ENCODE measurements around the gene PDAP1. TPM values are rescaled to one million over a fixed set of nuclear protein-coding genes. Genes with fewer than 3 reads are reported as not detected.
A peak's percentile ranks its signal among the peaks of the same experiment; 100 is the strongest.
"Not testable (repeated sequence)": the region's sequence is repeated elsewhere in the genome, so short reads cannot be mapped to it uniquely, and the experiment has no call there.

Gene PDAP1
- polyA plus RNA-seq, 3 donors, result 133 to 171 (median 146) TPM

DNA sequence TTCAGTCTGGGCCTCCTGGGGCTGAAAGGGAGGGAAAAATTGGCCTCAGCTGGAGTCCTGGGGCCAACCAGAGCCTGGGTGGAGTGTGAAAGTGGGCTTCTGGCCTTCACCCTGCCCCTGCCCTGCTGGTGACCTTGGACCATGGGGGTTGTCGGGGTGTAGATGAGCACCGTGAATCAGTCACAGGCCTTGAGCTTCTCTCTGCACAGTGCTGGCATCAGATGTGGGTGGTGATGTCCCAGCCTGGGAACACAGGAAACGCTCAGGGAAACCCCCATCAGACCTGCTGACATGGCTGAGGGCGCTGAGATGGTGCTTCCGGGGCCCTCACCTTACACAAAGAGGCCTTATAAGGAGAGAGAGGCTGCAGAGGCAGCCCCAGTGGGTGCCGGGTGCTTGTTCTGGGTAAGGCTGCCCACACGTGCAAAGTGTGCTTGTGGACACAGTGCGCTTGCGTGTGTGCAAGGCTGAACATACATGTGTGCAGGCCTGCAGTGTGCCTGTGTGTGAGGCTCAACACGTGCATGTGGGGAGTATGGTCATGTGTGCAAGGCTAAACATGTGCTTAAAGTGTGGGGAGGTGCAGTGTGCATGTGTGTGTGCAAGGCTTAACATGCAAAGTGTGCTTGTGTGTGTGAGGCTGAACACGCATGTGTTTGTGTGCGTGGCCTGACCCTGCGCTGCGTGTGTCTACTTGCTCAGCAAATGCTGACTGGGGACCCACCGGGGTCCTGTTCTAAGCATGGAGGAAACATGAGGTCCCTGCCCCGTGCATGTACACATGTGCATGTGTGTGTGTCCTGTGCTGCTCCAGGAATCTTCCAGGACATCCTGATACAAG is 27.4 kb downstream of the PDAP1 start:
- no peak for DNase-seq

DNA sequence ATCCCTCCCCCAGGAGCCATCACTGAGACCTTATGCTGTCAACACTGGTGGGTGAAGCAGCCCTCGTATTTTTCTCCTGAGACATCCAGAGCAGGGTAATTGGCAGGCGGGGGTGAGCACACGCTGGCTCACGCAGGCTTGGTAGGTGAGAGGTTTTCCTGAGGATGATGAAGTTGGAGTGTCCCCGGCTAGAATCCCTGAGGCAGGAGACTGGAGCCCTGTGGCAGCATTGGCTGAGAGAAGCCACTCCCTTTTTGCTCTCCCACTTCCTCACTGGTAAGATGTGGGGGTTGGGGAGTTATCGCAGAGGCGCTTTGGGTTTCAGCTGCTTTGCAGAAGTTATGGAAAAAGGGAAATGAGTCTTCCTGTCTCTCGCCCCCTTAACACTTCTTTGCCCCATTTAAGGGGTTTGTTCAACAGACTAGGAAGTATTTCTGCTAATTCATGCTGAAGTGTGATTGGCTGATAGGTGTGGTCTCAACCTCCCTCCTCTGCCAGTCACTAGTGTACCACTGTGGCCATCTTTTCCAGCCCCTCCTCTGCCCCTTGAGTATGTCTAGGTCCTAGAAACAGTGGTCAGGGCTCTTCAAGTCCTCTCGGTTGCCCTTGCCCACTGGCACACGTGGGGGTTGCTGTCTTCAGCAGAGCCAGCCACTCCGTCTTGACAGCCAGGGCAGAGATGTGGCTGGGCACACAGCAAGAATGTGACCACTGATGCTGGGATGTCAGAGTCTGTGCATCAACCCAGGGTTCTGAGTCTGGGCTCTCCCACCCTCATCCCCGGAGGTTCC is 28.2 kb downstream of the PDAP1 start:
- no peak for DNase-seq

DNA sequence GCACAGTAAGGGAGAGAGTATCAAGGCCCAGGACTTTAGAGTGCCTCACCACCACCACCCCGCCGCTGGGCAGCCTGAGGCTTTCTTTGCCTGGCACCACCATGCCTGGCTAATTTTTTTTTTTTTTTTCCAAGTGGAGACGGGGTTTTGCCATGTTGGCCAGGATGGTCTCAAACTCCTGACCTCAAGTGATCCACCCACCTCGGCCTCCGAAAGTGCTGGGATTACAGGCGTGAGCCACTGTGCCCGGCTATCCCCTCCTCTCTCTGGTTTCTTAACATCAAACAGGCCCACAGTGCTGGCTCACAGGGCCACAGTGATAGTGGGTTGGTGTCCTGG is 28.7 kb downstream of the PDAP1 start:
- not testable (repeated sequence) for DNase-seq

DNA sequence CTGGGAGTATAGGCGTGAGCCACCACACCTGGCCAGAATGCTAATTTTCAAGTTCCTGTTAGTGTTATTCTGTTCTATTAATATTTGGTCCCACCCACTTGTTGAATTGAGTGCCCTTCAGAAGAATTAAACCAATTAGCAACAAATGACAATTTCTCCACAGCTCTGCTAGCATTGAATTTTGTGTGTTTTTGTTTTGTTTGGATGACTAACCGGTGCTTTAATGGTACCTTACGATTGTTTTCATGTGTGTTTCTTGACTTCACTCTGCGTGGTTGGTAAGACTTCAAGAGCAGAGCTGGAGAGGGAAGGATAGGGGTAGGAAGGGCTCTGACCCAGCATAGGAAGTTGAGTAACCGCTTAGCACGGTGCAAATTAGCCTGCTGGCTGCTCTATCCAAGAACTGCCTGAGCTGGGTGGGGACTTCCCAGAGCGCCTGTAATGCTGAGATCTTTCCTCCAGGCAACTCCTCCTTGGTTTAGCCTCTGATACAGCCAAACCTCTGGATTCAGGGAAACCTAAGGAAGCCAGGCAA is 29.3 kb downstream of the PDAP1 start:
- DNase-seq, result no peak

DNA sequence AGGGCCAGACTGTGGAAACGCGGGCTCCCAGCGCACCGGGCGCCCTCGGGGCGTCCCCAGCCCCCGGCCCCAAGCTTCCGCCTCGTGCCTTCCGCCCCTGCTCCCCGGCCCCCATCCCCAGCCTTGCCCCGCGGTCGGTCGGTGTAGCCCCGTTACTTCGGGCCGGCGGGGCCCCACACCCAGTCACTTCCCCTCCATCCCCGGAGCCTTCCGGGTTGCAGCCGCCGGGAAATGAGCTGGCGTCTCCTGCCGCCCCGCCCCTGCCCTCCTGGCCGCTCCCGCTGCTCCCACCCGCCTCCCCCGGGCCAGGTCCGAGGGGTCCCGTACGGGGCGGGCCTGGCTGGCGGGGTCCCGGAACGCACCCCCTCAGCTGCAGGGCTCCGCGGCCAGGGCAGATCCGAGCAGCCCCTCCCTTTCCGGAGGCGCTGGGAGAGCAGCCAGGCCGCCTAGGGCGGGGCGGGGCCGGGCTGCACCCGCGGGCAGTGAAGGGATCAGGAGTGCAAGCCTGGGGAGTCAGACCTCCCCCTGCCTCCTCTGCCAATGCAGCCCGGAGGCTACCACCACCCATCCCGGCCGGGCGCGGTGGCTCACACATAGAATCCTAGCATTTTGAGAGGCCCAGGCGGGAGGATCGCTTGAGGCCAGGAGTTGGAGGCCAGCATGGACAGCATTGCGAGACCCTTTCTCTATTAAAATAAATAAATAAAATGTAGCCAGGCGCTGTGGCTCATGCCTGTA is 33.2 kb downstream of the PDAP1 start:
- DNase-seq, result no peak

GRCh38 chr7:99374111-99375064 is 34.0 kb downstream of the PDAP1 start, which contains the start of gene ARPC1B:
ARPC1B (plus strand) TSS chr7:99374730; CDS start chr7:99385715, 10,985 bp downstream.
- no peak for DNase-seq

GRCh38 chr7:99373091-99374066 is 35.0 kb downstream of the PDAP1 start:
- DNase-seq, result no peak

DNA sequence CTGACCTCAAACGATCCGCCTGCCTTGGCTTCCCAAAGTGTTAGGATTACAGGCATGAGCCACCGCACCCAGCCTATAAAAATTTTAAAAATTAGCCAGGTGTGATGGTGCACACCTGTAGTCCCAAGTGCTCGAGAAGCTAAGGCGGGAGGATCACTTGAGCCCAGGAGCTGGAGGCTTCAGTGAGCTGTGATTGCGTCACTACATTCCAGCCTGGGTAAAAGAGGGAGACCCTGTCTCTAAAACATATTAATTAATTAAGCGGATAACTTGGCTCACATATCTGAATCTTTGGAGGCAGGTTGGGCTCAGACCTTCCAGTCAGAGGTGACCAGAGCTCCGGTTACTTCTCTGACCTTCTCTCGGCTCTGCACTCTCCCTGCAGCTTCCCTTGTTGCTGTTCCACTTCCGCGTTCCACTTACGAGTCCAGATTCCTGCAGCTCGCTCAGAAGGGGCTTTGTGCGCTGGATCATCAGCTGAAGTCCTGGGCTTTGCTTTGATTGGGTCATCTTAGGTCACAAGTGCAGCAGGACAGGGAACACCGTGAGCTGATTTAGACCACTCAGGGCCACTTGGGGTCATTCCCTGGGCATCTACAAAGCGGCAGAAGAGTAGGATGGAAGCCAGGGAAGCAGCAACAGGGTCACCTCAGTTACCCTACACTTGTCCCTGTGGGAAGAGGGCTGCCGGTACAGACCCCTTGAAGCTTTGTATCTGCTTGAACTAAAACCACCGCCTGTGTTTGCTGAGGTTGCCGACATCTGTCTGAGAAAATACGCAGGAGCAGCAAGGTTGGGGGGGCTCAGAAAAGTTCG is 35.9 kb downstream of the PDAP1 start:
- DNase-seq, result peak; percentile 82

- no peak for DNase-seq
Measured at GRCh38 chr7:99371376-99371920, 36.9 kb downstream of the PDAP1 start.

GRCh38 chr7:99369767-99370391 is 38.5 kb downstream of the PDAP1 start:
- peak; percentile 53 for DNase-seq

- DNase-seq, result no peak
Measured at GRCh38 chr7:99368750-99369389, 39.5 kb downstream of the PDAP1 start.

DNA sequence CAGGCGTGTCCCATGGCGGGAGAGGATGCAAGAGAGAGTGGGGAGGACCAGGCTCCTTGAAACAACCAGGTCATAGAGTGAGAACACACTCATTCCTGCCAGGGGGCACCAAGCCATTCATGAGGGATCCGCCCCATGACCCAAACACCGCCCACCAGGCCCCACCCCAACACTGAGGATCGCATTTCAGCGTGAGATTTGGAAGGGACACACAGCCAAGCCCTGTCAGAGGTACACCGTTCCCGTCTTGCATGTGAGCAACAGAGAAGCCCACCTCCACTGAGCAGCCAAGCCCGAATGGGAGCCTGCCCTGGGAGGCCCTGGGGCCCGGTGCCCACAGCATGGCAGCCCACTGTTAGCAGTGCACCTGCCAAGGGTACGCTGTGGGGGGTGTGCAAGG is 41.8 kb downstream of the PDAP1 start:
- DNase-seq, result no peak

- no peak for DNase-seq
Measured at GRCh38 chr7:99365318-99366141, 42.9 kb downstream of the PDAP1 start.

DNA sequence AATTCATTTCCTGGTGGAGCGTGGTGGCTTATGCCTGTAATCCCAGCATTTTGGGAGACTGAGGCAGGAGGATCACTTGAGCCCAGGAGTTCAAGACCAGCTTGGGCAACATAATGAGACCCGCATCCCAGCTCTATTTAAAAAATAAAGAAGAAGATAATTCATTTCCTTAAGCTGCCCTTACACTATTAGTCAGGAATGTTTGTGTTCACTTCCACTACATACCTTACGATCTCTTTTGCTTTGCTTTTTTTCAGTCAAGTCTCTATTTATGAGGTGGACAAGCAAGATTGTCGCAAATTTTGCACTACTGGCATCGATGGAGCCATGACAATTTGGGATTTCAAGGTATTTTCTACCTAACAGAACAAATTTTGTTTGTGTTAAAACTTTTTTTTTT is 45.1 kb downstream of the PDAP1 start:
- no peak for DNase-seq

DNA sequence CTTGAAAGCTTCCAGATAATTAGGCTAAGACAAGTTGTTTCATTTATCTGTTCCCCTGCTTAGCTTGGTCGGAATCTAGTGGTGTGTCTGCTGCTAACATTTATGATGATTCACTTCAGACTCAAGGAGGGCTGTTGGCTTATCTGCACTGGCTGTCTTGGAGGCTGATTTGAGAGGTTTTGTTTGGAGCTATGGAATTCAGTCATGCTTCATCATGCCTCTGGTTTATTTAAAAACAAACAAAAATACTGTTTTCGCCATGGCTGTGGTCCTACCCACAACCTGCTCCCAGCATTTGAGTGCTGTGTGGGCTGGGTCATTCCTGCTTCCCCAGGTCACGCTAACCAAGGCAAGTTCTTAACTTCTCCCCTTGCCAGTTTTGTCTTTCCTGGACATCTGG is 45.6 kb downstream of the PDAP1 start:
- no peak for DNase-seq

DNA sequence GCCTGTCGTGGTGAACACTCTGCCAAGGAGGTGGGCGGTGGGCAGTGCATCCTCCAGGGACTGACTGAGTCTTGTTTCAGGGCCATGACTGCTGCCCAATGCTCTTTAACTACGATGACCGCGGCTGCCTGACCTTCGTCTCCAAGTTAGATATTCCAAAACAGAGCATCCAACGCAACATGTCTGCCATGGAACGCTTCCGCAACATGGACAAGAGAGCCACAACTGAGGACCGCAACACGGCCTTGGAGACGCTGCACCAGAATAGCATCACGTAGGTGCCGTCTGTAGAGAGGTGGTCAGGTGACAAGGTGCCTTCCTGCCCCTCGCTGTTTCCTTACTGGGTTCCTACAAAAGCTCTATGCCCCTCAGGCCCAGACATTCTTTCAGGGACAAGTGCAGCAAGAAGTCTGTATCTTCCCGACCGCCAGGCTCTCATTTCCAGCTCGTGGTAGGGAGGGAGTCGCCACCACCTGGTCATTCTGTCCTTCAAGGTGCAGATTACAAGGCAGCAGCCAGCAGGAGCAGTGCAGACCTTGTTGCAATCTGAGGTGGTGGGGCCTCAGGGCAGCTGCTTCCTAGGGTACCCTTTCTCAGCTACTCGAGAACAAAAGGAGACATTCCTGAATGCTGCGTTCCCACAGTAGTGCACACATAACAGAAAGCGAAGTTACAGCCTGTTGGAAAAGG is 48.8 kb downstream of the PDAP1 start:
- no peak for DNase-seq
